CD4-positive, alpha-beta T cell treated with Interleukin-15 for 4 hours (primary cell): ENCODE measurements around the gene KIF15.
"Not testable (repeated sequence)": the region's sequence is repeated elsewhere in the genome, so short reads cannot be mapped to it uniquely, and the experiment has no call there.

Experiments used
- DNase-seq: peaks from one replicate; pipeline ENCODE4 v3.0.0-alpha.2; 2020; ENCODE audit warnings: low spot score

KIF15 gene, protein sequence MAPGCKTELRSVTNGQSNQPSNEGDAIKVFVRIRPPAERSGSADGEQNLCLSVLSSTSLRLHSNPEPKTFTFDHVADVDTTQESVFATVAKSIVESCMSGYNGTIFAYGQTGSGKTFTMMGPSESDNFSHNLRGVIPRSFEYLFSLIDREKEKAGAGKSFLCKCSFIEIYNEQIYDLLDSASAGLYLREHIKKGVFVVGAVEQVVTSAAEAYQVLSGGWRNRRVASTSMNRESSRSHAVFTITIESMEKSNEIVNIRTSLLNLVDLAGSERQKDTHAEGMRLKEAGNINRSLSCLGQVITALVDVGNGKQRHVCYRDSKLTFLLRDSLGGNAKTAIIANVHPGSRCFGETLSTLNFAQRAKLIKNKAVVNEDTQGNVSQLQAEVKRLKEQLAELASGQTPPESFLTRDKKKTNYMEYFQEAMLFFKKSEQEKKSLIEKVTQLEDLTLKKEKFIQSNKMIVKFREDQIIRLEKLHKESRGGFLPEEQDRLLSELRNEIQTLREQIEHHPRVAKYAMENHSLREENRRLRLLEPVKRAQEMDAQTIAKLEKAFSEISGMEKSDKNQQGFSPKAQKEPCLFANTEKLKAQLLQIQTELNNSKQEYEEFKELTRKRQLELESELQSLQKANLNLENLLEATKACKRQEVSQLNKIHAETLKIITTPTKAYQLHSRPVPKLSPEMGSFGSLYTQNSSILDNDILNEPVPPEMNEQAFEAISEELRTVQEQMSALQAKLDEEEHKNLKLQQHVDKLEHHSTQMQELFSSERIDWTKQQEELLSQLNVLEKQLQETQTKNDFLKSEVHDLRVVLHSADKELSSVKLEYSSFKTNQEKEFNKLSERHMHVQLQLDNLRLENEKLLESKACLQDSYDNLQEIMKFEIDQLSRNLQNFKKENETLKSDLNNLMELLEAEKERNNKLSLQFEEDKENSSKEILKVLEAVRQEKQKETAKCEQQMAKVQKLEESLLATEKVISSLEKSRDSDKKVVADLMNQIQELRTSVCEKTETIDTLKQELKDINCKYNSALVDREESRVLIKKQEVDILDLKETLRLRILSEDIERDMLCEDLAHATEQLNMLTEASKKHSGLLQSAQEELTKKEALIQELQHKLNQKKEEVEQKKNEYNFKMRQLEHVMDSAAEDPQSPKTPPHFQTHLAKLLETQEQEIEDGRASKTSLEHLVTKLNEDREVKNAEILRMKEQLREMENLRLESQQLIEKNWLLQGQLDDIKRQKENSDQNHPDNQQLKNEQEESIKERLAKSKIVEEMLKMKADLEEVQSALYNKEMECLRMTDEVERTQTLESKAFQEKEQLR (N-terminal part only)

GRCh38 chr3:44761424-44762169, at the start of gene KIF15, which contains the start of gene KIAA1143:
Gene KIF15, plus strand, starts transcription at chr3:44761794. Its CDS starts 72 bp downstream, at chr3:44761866.
Gene KIAA1143, minus strand, starts transcription at chr3:44761619. Its CDS starts 17 bp downstream, at chr3:44761602.
- DNase-seq = peak; percentile 95

GRCh38 chr3:44712455-44713075, 49.0 kb upstream of the KIF15 start, which contains the start of gene ZNF502:
Gene ZNF502, plus strand, starts transcription at chr3:44712660. Its CDS starts 7,602 bp downstream, at chr3:44720262.
- DNase-seq = peak; percentile 40

GRCh38 chr3:44721231-44722102, 40.1 kb upstream of the KIF15 start:
- DNase-seq = no peak

GRCh38 chr3:44722103-44722401, 39.5 kb upstream of the KIF15 start:
- DNase-seq = no peak

DNA sequence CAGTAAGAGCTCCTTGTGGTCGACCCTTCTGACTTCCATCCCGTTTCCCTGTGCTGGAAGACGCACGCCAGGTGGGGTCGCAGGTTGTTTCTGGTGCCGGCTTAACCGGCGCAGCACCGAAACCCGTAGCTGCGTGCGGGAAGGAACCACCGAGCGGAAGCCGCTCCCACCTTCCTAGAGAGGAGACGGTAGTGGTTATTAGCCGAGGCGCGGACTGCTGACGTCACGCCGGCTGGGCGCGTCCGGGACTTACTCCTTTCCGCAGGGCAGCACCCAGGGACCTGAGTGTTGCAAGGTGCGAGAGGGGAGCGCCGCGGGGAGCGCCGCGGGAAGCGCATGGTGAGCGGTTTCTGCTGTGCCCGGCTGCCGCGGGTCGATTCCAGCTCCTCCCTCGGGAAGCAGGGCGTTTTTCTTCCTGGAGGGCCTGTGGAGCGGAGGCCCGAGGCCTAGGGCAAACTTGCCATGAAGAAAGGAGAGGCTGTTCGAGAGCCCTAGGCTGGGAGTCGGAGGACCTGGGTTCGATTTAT, 32.1 kb upstream of the KIF15 start, which contains the start of gene ZNF501:
ZNF501 (plus strand) TSS at position 252 of the 527 bp plus-strand sequence. CDS start 4,787 bp downstream, outside the sequence.
- peak; percentile 84 for DNase-seq

DNA sequence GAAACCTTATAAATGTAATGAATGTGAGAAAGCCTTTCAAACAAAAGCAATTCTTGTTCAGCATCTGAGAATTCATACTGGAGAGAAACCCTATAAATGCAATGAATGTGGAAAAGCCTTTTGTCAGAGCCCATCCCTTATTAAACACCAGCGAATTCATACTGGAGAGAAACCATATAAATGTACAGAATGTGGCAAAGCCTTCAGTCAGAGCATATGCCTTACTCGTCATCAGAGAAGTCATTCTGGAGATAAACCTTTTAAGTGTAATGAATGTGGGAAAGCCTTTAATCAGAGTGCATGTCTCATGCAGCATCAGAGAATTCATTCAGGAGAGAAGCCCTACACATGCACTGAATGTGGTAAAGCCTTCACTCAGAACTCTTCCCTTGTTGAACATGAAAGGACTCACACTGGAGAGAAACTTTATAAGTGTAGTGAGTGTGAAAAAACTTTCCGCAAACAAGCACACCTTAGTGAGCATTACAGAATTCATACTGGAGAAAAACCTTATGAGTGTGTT, 26.9 kb upstream of the KIF15 start:
- DNase-seq = no peak

- peak; percentile 1 for DNase-seq
These were observed 532 bp upstream of the KIF15 start for GRCh38 chr3:44761101-44761423.

- DNase-seq = no peak
These were observed 630 bp downstream of the KIF15 start for GRCh38 chr3:44762170-44762677.

DNA sequence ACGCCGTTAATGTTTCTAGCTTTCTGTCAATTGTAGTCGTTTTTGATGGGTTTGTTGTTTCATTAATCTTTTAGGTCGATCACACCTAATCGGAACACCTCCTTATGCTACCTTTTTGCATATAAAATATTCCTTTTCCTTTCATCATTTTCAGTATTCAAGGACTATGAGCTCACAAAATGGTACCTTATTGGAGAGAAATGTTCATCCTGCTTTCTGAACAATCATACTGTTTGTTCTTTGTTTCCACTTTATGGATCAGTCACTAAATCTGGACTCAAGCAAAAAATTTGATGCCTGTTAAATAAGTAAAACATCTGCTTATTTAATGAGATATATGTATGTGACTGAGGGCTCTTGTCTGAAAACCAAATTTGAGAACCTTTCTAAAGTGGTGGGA, 1.1 kb downstream of the KIF15 start:
- DNase-seq = no peak

- DNase-seq = no peak
These were observed 2.7 kb downstream of the KIF15 start for GRCh38 chr3:44764248-44764647.

- no peak for DNase-seq
These were observed 10.0 kb downstream of the KIF15 start for GRCh38 chr3:44771424-44772098.

DNA sequence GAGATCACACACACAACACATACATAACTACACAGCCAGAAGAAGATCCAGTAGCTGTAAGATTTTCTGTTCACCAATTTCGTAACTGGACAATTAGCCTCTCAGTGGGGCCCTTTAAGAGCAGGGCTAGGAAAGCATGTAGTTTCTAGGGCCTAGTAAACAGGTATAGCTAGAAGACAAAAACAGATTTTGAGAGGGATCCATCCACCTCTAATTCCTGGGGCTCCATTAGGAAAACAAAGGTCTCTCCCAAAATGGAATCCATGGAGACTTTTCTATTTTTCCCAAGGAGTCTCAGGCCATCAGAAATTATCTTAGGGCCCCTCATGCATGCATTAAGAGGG, 10.5 kb downstream of the KIF15 start:
- no peak for DNase-seq

- no peak for DNase-seq
These were observed 21.3 kb downstream of the KIF15 start for GRCh38 chr3:44782891-44783290.

DNA sequence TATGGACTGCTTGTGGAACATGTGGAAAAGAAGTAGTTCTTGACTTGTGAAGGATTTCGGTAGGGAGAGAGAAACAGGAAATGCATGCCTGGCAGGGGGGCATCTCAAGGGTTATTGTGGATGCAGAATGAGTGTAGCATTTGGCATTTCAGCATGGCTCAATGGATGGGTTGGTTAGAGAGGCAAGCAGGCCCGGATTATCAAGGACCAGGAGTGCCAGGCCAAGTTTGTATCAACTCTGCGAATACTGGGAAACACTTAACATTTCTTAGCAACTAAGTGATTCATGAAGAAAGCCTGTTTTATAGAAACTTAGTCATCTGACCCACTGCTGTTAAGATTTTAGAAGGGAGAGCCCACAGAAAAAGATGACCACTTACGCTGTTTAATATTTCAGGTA, 33.6 kb downstream of the KIF15 start:
- DNase-seq = no peak

DNA sequence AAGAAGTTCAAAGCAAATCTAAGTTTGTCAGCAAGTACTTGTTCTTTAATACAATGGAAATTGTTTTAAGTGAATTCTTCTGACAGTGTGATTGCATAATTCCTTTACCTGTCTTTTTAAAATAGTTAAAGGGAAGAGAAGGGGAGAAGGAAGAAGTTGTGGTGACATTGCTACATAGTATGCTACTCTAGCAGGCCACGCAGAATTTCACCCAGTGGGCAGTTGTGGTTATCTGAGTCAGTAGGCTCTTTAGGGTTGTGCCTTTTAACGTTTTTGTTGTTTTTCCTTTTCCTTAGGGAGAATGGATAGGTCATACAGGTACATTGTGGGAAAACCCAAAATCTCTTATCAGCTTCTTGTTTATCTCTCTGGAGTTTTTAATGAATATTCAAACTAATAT, 40.4 kb downstream of the KIF15 start:
- DNase-seq = no peak

GRCh38 chr3:44803298-44803697, 41.7 kb downstream of the KIF15 start:
- no peak for DNase-seq

- no peak for DNase-seq
These were observed 44.4 kb downstream of the KIF15 start for GRCh38 chr3:44805960-44806359.

DNA sequence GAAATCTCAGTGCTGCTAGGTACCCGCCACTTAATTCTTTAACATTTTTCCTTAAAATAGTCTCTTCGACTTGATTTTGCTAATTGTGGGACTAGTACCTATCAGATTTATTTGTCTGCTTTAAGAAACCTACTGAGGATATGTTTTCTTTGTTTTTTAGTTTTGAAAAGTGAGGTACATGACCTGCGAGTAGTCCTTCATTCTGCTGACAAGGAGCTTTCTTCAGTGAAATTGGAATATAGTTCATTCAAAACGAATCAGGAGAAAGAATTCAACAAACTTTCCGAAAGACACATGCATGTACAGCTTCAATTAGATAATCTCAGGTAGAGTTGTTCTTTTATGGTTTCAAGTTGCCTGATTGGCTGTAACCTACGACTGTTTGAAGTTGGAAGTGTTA, 53.2 kb downstream of the KIF15 start:
- no peak for DNase-seq

- DNase-seq = not testable (repeated sequence)
These were observed 54.7 kb downstream of the KIF15 start for GRCh38 chr3:44816334-44816733.
